ENCODE data around the gene PSMB11.

Gene PSMB11

GRCh38 chr14:23024612-23025075, 17.4 kb upstream of the PSMB11 start:
- H3K4me3 ChIP-seq (ENCODE audit: low read depth, low read length) = no peak overlapping the region
- no peak for DNase-seq (ENCODE audit: low read depth)
- TF ChIP-seq CTCF (IDR thresholded peaks at IDR 0.05; ENCODE audit: insufficient read depth, low read depth, low read length, missing control alignments) = no peak

GRCh38 chr14:23025151-23025814, 16.7 kb upstream of the PSMB11 start:
- no peak overlapping the region for H3K4me3 ChIP-seq (ENCODE audit: low read depth, low read length)
- DNase-seq (ENCODE audit: low read depth) = no peak
- TF ChIP-seq CTCF (IDR thresholded peaks at IDR 0.05; ENCODE audit: insufficient read depth, low read depth, low read length, missing control alignments) = no peak

- no peak for TF ChIP-seq CTCF (IDR thresholded peaks at IDR 0.05; ENCODE audit: insufficient read depth, low read depth, low read length, missing control alignments)
Observed at GRCh38 chr14:23028799-23029198, 13.2 kb upstream of the PSMB11 start.

GRCh38 chr14:23030936-23031335, 11.1 kb upstream of the PSMB11 start:
- DNase-seq (ENCODE audit: low read depth) = no peak
- H3K4me3 ChIP-seq (ENCODE audit: low read depth, low read length) = no peak overlapping the region
- no peak for TF ChIP-seq CTCF (IDR thresholded peaks at IDR 0.05; ENCODE audit: insufficient read depth, low read depth, low read length, missing control alignments)

More at GRCh38 chr14:23028799-23029198, 13.2 kb upstream of the PSMB11 start:
- H3K4me3 ChIP-seq (ENCODE audit: low read depth, low read length) = no peak overlapping the region
- DNase-seq (ENCODE audit: low read depth) = no peak

- no peak for TF ChIP-seq CTCF (IDR thresholded peaks at IDR 0.05; ENCODE audit: insufficient read depth, low read depth, low read length, missing control alignments)
- no peak overlapping the region; the same call in 1 of the 2 replicates for H3K4me3 ChIP-seq (ENCODE audit: low read depth, low read length)
- DNase-seq (ENCODE audit: low read depth) = no peak
Observed at GRCh38 chr14:23033251-23033727, 8.7 kb upstream of the PSMB11 start.

GRCh38 chr14:23033801-23034497, 8.1 kb upstream of the PSMB11 start:
- no peak for TF ChIP-seq CTCF (IDR thresholded peaks at IDR 0.05; ENCODE audit: insufficient read depth, low read depth, low read length, missing control alignments)
- peak overlapping the region; percentile 80 for H3K4me3 ChIP-seq (ENCODE audit: low read depth, low read length)
- DNase-seq (ENCODE audit: low read depth) = no peak

Data from GM12865 (cell line).